Measurements from ENCODE around the gene MFRP.

DNA sequence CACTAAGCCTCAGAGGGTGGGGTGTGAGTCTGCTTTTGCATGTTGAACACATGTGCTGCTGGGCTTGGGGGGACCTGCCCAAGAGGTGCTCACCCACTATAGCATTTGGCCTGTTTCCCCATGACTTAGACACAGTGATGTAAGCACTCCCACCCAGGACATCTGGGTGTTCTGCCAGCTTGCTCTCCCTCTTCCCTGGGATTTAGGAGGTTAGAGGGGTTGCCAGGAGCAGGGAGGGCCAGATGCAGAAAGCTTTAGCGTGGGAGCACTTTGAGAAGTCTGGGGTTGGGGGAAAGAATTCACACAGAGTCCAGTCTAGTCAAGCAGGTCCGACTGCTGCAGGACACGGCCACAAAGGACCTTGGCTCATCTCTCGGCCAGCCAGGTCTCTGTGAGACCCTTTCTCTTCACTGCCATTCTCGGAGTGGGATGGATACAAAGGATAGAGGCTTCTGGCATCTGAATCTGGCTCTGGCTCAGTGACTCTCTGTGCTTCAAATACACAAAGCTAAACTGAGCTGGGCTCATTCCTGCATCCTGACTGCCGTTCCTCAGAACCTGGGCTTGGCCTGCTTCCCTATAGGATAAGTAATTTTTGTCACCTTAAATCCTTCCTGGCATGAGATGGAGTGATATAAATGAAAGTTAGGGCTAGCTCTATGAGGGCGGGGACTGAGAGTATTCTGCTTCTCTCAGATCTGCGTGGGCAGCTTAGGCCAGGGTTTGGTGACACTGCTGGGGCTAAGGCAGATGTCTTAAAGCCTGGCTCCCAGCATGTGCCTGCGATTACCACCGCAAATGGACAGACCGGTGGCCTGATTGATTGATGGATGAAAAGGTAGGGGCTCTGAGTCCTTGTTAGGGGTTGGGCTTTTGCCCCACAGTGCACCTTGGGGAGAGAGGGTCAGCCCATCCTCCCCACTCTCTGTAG, 20.4 kb upstream of the MFRP start:
- TF ChIP-seq, protein P1, sequence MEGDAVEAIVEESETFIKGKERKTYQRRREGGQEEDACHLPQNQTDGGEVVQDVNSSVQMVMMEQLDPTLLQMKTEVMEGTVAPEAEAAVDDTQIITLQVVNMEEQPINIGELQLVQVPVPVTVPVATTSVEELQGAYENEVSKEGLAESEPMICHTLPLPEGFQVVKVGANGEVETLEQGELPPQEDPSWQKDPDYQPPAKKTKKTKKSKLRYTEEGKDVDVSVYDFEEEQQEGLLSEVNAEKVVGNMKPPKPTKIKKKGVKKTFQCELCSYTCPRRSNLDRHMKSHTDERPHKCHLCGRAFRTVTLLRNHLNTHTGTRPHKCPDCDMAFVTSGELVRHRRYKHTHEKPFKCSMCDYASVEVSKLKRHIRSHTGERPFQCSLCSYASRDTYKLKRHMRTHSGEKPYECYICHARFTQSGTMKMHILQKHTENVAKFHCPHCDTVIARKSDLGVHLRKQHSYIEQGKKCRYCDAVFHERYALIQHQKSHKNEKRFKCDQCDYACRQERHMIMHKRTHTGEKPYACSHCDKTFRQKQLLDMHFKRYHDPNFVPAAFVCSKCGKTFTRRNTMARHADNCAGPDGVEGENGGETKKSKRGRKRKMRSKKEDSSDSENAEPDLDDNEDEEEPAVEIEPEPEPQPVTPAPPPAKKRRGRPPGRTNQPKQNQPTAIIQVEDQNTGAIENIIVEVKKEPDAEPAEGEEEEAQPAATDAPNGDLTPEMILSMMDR (IDR thresholded peaks at IDR 0.05 in 8 of 11, conservative IDR thresholded peaks at IDR 0.05 in 3 of 11), result no peak
- TF ChIP-seq POLR2AphosphoS5 (IDR thresholded peaks at IDR 0.05), result no peak
- no peak for TF ChIP-seq POLR2A (IDR thresholded peaks at IDR 0.05)
